IPS DF 4.7 (cell line): Measurements from ENCODE around the gene ZSWIM3.
A peak's percentile ranks its signal among the peaks of the same experiment; 100 is the strongest.
"Not testable (repeated sequence)": the region's sequence is repeated elsewhere in the genome, so short reads cannot be mapped to it uniquely, and the experiment has no call there.

ENCODE experiments used
- DNase-seq: peaks from one replicate; pipeline ENCODE4 v3.0.0-alpha.2; 2013; ENCODE audit warnings: low spot score; ENCODE audit errors: extremely low read depth

The ZSWIM3 gene

DNA sequence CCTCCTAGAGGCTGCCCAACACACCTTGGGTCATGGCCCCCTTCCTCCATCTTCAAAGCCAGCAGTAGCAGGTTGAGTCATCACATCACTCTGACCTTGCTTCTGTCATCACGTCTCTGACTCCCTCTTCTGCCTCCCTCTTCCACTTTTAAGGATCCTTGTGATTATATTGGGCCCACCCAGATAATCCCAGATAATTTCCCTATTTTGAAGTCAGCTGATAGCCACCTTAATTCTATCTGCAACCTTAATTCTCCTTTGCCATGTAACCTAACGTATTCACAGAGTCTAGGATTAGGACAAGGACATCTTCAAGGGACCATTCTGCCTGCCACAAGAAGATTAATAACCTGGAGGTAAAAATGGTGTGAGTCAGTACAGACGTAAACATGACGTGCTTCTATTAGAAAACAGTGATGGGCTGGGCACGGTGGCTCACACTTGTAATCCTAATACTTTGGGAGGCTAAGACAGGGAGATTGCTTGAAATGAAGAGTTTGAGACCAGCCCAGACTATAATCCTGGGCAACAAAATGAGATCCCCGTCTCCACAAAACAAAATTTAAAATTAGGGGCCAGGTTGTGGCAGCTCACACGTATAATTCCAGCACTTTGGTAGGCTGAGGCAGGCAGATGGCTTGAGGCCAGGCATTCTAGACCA, 3.3 kb downstream of the ZSWIM3 start:
- DNase-seq = no peak

DNA sequence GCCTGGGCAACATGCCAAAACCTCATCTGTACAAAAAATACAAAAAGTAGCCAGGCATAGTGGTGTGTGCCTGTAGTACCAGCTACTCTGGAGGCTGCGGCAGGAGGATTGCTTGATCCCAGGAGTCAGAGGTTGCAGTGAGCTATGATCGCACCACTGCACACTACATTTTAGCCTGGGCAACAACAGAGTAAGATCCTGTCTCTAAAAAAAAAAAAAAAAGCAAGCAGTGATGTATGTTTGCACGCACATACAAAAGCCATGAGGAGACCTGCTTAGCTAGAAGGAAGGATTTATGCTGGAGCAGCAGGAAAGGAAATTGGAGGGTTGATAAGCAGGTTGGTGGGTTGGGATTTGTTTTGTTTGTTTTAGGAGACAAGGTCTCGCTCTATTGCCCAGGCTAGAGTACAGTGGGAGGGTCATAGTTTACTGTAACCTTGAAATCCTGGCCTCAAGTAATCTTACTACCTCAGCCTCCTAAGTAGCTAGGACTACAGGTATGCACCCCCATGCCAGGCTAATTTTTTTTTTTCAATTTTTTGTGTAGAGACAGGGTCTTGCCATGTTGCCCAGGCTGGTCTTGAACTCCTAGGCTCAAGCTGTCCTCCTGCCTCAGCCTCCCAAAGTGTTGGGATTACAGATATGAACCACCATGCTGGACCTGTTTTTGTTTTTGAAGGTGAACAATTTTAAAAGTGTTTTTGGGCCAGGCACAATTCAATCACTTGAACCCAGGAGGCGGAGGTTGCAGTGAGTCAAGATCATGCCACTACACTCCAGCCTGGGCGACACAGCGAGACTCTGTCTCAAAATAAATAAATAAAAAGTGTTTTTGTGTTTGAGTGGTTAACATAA, 4.0 kb downstream of the ZSWIM3 start:
- no peak for DNase-seq

DNA sequence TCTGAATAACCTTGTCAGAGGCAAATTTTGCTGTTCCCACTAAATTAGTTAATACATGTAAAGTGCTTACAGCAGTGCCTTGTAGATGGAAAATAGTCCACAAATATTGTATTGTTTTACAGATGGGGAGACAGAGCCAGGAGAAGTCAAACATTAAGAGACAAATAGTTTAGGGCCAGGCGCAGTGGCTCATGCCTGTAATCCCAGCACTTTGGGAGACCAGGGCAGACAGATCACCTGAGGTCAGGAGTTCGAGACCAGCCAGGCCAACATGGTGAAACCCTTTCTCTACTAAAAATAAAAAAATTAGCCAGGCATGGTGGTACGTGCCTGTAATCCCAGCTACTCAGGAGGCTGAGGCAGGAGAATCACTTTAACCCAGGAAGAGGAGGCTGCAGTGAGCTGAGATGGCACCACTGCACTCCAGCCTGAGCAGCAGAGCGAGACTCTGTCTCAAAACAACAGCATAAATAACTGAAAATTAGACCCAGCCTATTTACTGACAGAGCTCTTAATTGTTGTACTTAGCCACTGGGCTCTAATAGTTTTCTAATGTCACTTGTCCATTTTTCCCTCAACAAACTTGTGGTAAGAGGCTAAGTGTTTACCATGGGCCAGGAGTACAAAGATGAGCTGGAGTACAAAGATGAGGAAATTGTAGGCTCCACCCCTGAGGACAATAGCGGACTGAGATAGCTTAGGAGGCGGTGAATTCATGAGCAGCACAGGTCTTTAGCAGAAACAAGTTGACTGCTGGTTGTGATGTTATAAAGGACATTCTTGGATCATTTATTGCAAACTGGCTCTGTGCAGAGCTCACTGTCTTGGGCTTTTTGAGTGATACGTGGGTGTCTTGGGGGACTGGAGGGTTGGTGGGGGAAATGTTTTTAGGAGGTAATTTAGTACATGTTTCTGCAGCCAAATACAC, 6.4 kb downstream of the ZSWIM3 start:
- DNase-seq = no peak

DNA sequence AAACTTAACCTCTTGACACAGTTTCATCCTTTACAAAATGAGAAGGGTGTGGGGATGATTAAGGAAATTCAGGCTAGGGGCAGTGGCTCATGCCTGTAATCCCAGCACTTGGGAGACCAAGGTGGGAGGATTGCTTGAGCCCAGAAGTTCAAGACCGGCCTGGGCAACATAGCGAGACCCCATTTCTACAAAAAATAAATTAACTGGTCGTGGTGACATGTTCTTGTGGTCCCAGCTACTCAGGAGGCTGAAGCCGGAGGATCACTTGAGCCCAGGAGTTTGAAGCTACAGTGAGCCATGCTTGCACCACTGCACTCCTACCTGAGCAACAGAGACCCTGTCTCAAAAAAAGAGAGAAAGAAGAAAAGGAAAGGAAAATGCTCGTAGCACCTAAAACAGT, 9.0 kb downstream of the ZSWIM3 start:
- no peak for DNase-seq

DNA sequence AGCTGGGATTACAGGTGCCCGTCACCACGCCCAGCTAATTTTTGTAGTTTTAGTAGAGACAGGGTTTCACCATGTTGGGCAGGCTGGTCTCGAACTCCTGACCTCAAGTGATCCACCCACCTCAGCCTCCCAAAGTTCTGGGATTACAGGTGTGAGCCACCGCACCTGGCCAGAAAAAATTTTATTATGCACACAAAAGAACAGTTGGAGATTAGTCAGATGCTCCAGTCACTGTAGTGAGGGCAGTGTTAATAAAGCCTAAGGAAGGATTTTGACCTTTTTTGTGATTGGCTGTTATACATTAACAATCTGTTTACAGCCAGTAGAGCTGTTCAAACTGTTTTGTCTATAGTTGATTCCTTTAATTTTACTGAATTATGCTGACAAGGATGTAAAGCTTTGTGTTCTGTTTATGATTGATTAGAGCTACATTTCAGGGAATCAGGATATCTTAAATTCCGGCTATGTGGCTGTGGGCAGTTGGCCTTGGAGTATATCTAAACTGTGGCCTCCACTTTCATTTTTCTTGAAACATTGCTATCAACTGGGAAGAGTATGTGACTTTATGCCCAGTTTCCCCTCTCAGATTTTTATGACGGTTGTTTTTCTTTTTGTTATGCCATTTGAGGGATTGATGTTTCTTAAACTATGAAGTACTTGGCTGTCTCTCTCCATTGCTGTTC, 9.9 kb downstream of the ZSWIM3 start:
- no peak for DNase-seq

DNA sequence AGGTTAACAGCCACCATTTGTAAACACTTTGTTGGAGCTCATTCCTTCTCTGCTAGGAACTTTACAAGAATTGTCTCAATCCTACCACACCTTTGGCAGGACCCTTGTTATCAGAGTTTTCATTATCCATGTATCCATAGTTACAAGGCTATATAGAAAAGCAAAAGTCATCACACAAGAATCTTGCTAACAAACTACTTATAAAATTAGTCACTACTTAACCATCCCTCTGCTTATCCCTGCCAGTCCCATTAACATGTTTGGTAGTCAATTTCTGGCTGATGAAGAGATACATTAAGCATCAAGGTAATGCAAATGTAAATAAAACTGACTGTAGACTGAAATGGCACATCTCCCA, 10.4 kb downstream of the ZSWIM3 start:
- no peak for DNase-seq

DNA sequence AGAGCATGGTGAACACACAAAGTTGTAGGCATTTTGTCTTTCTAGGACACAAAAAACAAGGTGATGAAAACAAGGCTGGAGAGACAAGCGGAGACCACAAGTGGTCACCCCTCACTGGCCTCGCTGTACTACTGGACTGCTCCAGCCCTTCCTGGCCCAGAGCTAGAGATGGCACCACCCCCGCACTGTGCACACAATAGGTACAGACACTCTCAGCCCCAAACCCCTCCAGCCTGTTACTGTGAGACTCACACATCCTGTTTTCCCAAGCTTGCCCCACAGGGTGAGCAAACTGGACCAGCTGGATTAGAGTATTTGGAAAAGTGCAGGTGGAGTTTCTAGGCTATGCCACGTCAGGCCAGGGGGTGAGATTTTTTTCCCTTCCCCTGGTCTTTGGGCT, 15.2 kb downstream of the ZSWIM3 start:
- no peak for DNase-seq

DNA sequence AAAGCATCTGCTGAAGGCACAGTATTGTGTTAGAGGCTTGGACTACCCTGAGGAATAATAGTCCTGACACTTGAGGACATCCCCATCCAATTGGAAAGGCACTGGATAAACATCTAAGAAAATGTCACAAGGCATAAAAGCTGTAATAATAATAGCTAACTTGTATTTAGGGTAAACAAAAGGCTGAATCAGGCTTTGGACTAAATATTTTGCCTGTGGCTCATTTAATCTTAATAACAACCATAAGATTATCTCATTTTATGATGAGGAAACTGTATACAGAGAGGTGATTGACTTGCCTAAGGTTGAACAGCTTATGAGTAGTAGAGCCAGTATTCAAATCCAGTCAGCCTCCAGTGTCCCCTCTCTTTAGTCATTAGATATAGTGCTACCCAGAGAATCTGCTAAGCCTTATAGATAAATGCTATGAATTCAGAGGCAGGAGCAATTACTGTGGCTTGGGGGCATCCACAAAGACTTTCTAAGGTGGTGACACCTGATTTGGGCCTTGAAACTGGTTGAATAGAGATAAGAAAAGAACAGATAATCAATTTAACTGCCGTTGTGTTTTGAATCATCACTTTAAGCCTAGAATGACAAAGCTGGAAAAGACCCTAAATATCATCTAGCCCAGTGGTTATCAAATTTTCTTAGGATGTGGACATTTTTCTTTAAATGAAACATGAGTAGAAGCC, 16.1 kb downstream of the ZSWIM3 start:
- no peak for DNase-seq

DNA sequence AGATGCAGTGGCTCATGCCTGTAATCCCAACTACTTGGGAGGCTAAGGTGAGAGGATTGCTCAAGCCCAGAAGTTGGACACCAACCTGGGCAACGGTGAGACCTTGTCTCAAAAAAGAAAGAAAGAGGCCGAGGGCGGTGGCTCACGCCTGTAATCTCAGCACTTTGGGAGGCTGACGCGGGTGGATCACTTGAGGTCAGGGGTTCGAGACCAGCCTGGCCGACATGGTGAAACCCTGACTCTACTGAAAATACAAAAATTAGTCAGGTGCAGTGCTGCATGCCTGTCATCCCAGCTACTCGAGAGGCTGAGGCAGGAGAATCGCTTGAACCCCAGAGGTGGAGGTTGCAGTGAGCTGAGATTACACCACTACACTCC, 16.7 kb downstream of the ZSWIM3 start:
- DNase-seq = not testable (repeated sequence)

DNA sequence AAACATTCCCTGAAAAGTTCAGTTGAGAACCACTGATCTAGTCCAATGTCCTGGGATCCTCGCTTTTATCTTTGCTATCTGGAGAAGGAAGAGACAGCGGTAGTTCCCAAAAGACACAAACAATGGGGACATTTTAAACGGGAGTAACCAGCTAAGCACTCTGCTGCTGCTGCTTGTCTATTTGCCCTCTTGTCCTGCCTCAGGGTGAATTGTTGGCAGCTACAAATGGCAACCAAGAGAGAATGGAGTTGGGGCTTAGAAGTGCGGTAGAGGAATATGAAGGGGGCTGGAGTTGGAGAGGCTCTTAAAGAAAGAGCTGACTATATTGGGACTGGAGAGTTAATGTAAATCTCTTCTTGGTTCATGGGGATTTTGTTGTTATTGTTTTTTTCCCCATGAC, 17.2 kb downstream of the ZSWIM3 start:
- no peak for DNase-seq

DNA sequence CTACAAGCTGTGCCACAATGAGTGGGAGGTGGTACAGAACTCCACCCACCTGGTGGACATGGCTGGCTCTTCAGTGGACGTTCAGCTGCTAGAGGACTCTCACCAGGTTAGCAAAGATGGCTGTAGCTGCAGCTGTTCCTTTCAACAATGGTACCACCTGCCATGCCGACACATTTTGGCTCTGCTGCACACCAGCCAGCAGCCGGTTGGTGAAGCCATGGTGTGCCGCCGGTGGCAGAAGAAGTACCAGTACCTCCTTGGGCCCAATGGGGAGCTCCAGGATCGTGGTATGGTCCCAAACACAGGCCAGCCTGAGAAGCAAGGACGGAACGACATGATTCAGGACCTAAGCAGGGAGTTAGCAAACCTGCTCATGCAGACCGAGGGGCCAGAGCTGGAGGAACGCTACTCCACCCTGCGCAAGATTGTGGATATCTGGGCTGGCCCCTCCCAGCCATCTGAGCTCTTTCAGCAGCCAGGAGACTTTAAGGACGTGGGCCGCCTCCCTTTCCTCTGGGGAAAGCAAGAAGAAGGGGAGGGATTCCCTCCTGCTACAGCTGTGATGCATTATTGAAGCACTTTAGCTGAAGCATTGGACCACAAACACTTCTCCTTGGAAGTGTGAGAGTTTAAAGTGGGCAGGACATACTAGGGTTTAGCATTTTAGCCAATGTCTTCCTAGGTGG, 20.8 kb downstream of the ZSWIM3 start:
- no peak for DNase-seq

DNA sequence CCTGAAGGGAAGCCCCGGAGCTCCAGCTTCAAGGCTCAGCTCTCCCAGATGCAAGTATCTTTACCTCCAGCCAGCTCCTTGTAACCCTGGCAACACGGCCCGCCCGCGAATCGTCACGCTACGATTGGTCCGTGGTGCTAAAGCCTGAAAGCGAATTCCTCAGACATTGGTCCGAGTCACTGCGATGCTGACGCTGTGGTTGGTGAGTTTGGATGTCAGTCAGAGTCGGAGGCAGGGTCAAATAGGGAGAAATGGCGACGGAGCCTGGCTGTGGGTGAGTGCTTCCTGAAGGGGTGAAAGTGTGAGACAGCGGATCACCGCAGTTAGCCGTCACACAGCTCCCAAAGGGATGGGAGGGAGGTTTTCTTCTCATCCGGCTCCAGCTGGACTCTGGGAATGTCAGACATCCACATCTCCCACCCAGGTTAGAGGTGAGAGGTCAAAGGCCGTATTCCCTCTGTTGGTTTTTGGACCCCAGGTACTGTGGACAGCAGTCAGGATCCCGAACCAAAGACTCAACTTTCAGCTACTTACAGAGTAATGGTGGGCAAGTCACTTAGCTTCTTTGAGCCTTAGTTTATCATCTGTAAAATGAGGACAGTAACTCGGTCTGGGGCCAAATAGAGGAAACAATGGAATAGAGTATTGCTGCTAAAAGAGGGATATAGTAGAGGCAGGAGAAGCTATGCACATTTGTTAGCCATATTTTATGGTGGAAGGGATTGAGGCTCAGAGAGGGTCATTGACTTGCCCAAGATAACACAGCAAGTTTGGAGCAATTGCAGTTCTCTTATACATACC, 23.8 kb downstream of the ZSWIM3 start, which contains the start of gene ZSWIM1:
ZSWIM1 (plus strand) TSS at position 240 of the 801 bp plus-strand sequence. CDS start 1,366 bp downstream, outside the sequence.
- peak; percentile 100 for DNase-seq

DNA sequence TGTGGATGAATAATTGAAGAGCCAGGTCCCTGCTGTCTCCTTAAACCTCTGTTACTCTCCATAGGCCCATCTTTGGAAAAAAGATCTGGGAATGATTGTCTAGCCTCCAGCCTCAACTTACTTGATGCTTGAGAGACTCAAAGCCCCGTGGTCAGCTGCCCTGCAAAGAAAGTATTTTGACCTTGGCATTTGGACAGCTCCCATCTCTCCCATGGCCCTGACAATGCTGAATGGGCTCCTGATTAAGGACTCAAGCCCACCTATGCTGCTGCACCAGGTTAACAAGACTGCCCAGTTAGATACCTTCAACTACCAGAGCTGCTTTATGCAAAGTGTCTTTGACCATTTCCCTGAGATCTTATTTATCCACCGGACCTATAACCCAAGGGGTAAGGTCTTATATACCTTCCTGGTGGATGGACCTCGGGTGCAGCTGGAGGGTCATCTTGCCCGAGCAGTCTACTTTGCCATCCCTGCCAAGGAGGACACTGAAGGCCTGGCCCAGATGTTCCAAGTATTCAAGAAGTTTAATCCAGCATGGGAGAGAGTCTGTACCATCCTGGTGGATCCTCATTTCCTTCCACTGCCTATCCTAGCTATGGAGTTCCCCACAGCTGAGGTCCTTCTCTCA, 25.2 kb downstream of the ZSWIM3 start:
- DNase-seq = no peak

DNA sequence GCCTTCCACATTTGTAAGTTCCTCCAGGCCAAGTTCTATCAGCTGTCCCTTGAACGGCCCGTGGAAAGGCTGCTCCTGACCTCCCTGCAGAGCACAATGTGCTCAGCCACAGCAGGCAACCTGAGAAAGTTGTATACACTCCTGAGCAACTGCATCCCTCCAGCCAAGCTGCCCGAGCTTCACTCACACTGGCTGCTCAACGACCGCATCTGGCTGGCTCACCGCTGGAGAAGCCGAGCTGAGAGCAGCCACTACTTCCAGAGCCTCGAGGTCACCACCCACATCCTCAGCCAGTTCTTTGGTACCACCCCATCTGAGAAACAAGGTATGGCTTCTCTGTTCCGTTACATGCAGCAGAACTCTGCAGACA, 25.7 kb downstream of the ZSWIM3 start:
- DNase-seq = no peak

DNA sequence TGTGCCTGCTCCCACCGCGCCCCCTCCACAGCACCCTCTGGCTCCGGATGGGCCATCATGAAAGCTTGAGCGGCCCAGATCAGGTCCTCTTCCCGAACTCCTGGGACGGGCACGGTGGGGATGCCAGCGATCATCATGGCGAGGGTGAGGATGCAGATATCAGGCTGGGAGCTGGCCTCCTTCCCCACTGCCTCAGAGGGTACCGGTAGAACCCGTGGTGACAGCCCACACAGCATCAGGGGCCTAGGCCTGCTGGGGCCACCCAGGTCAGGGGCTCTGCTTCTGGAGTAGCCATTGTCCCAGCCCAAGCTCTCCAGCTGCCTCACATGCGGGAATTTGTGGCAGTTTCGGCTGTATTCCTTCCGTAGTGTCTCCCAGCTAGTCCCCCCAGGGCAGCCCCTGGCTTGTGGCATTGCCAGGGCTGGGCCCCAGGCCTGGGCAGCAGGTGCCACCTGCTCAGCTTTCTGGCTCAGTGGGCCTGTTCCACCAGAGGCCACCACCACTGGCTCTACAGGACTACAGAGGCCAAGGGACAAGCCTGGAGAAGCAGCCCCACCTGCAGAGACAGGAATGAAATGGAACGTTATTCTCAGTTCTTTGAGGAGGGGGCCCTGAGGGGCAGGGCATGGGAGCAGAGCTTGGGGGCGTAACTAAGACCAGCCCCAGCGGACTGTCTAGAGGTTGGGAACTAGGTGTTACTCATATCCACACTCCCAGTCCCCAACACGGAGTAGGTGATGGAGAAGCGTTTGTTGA, 29.4 kb downstream of the ZSWIM3 start:
- DNase-seq = no peak

DNA sequence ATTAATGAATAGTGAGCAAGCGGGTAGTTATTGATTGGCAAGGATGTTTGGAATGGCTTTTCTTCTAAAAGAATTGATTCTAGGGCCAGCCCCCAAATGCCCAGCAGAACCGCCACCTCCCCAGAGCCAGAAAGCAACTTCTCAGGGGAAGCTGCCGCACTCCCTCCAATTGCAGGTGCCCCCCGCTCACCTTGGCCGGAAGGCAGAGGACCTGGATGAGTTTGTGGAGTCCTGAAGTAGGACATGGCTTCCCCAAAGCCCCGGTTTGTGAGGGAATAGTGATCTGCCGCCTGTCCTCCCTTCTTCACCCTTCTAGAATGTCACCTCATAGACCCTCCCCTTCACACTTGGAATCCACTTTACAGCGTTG, 29.9 kb downstream of the ZSWIM3 start, which contains the start of gene SPATA25:
SPATA25 (minus strand) TSS at position 277 of the 370 bp plus-strand sequence; CDS start at position 245, 32 bp downstream.
- DNase-seq = no peak

DNA sequence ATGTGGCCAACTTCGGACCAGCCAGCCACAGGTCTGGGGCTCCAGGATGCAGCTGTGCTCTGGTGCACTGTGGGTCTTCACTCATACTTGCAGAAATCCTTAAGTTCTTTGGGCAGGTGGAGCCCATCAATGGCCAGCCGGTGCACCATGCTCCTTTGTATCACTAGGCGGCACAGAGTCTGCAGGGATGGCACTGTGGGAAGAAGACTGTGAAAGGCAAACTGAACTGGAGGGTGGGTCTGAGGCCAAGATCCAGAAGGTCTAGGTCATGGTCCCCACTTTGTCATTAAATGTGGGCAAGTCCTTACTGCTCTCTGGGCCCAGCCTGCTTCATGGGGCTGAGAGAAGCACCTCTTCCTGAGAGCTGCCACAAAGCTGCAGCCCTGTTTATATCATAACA, 31.3 kb downstream of the ZSWIM3 start:
- no peak for DNase-seq
